ENCODE data around the gene ZNF490.

- TF ChIP-seq ZFX (IDR thresholded peaks at IDR 0.05) (no peak), CTCF (conservative IDR thresholded peaks at IDR 0.05) (no peak)
Measured at GRCh38 chr19:12543855-12544254, 66.8 kb downstream of the ZNF490 start.

All from C4-2B (cell line).